22Rv1 (cell line): ENCODE data around the gene TLX2.

Experiments
- ZFX ChIP-seq: fragments of 450-650 bp; IDR thresholded peaks from 2 replicates; pipeline ENCODE4 v1.6.1; 2017; ENCODE audit warnings: antibody characterized with exemption, borderline replicate concordance
- TF ChIP-seq, protein P1 (sequence below): fragments of 450-650 bp; IDR thresholded peaks from 2 replicates; pipeline ENCODE4 v1.5.1; 2017; ENCODE audit warnings: mild to moderate bottlenecking

DNA sequence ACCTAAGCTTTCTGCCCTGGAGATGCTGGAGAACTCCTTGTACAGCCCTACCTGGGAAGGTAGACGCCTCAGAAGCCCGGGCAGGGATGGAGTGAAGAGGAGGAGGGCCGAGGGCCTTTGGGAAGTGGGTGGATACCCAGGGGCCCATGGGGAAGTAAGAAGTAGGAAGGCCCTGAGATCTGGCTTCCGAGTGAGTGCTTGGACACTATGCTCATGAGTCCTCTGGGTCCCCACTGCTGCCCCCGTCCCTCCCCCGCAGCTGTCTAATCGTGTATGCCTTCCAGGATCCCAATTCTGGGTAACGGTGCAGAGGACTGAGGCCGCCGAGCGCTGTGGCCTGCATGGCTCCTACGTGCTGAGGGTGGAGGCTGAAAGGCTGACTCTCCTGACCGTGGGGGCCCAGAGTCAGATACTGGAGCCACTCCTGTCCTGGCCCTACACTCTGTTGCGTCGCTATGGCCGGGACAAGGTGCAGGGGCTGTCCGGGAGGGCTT lies 41.4 kb downstream of the TLX2 start:
- TF ChIP-seq, protein P1, sequence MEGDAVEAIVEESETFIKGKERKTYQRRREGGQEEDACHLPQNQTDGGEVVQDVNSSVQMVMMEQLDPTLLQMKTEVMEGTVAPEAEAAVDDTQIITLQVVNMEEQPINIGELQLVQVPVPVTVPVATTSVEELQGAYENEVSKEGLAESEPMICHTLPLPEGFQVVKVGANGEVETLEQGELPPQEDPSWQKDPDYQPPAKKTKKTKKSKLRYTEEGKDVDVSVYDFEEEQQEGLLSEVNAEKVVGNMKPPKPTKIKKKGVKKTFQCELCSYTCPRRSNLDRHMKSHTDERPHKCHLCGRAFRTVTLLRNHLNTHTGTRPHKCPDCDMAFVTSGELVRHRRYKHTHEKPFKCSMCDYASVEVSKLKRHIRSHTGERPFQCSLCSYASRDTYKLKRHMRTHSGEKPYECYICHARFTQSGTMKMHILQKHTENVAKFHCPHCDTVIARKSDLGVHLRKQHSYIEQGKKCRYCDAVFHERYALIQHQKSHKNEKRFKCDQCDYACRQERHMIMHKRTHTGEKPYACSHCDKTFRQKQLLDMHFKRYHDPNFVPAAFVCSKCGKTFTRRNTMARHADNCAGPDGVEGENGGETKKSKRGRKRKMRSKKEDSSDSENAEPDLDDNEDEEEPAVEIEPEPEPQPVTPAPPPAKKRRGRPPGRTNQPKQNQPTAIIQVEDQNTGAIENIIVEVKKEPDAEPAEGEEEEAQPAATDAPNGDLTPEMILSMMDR, result no peak
- TF ChIP-seq ZFX, result no peak
